Activated T-helper 2 cell treated with anti-CD3 and anti-CD28 coated beads, Interferon-gamma antibody, Interleukin-2, Interleukin-4, amounts not matched to agents 10 μg/mL and 5 μg/mL and 100 μg/mL, durations not matched to agents 14 hours and 24 hours and 36 hours (primary cell): ENCODE data around the gene AURKAIP1. TPM values are rescaled to one million over a fixed set of nuclear protein-coding genes. Genes with fewer than 3 reads are reported as not detected.
A peak's percentile ranks its signal among the peaks of the same experiment; 100 is the strongest.

Experiments used
- DNase-seq: peaks from one replicate; pipeline ENCODE4 v3.0.0; 2021; ENCODE audit warnings: low spot score
- H3K27ac Mint-ChIP-seq: one replicate; pipeline ENCODE4 v1.8.0; 2021; ENCODE audit warnings: mixed read lengths
- H3K27me3 Mint-ChIP-seq: one replicate; pipeline ENCODE4 v1.8.0; 2021; ENCODE audit warnings: low read depth, mixed read lengths
- H3K36me3 Mint-ChIP-seq: one replicate; pipeline ENCODE4 v1.8.0; 2021; ENCODE audit warnings: low read depth, mixed read lengths
- H3K4me1 Mint-ChIP-seq: one replicate; pipeline ENCODE4 v1.8.0; 2021; ENCODE audit warnings: low read depth, mixed read lengths
- H3K4me3 Mint-ChIP-seq: one replicate; pipeline ENCODE4 v1.8.0; 2021; ENCODE audit warnings: low read depth, mild to moderate bottlenecking, moderate library complexity, mixed read lengths
- H3K9me3 Mint-ChIP-seq: one replicate; pipeline ENCODE4 v1.8.0; 2021; ENCODE audit warnings: mixed read lengths
- intact Hi-C: fragments of 100-400 bp; cut with micrococcal nuclease; formaldehyde crosslinking; loops from one replicate; pipeline ENCODE4 v1.15.1; 2023
- total RNA-seq: library from RNA; stranded (reverse); gene quantifications from 2 replicates; pipeline ENCODE4 v1.2.3, GENCODE V29; 2022

Gene AURKAIP1
- total RNA-seq, 1 donor from 2014 or later, result 133 TPM

GRCh38 chr1:1325288-1326074 lies 49.5 kb downstream of the AURKAIP1 start:
- Mint-ChIP-seq H3K4me3 (peak overlapping the region; percentile 71), H3K9me3 (no peaks in the 10 kb centered on the region), H3K27ac (peak overlapping the region; percentile 38), H3K27me3 (no peaks in the 10 kb centered on the region), H3K4me1 (peaks cover 18% of the 10 kb centered on the region), H3K36me3 (peaks cover 19% of the 10 kb centered on the region)
- intact Hi-C loops, result no loop called here
- no peak for DNase-seq

DNA sequence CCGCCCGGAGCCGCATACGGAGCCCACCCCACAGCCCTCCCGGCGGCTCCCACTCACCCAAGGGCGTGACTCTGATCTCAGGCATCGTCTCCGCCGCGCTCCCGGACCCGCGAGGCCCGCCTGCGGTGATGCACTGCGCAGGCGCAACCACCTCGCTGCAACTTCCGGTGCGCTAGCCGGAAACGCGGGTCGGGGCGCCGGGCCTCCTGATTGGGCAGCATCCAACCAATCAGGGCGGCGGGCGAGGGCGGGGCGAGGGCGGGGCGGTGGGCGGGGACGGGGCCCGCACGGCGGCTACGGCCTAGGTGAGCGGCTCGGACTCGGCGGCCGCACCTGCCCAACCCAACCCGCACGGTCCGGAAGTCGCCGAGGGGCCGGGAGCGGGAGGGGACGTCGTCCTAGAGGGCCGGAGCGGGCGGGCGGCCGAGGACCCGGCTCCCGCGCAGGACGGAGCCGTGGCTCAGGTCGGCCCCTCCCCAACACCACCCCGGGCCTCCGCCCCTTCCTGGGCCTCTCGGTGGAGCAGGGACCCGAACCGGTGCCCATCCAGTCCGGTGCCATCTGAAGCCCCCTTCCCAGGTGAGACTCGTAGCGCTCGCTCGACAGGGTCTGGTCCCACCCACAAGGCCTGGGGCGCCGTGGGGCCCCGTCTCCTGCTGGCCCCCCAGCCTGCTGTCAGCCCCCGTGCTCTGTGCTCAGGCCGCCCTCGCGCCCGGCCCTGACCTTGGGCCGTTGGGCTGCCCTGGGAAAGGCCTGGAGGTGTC lies 50.3 kb downstream of the AURKAIP1 start, which contains the start of the genes CPTP and INTS11:
CPTP (plus strand) TSS at position 279 of the 764 bp plus-strand sequence. CDS start 2,109 bp downstream, outside the sequence.
INTS11 (minus strand) TSS at position 137 of the 764 bp plus-strand sequence; CDS start at position 85, 52 bp downstream.
- intact Hi-C loops, result loop anchor here (1.0 kb wide), 1 partner anchor 16 kb away; the partner anchor contains the start of gene PUSL1
- peak; percentile 93 for DNase-seq
- H3K9me3 Mint-ChIP-seq, result no peaks in the 10 kb centered on the region
- peaks cover 20% of the 10 kb centered on the region for H3K36me3 Mint-ChIP-seq
- H3K4me1 Mint-ChIP-seq, result peaks cover 18% of the 10 kb centered on the region
- peak within 1 kb of the TSS; percentile 90 for H3K4me3 Mint-ChIP-seq
- no peaks in the 10 kb centered on the region for H3K27me3 Mint-ChIP-seq
- H3K27ac Mint-ChIP-seq, result peak within 1 kb of the TSS; percentile 87

GRCh38 chr1:1324084-1324523 lies 50.9 kb downstream of the AURKAIP1 start:
- DNase-seq, result no peak
- intact Hi-C loops, result loop anchor here (1.0 kb wide), 1 partner anchor 16 kb away; the partner anchor contains the start of gene PUSL1
- Mint-ChIP-seq H3K4me1 (peaks cover 18% of the 10 kb centered on the region), H3K27ac (no peak overlapping the region), H3K9me3 (no peaks in the 10 kb centered on the region), H3K4me3 (peak overlapping the region; percentile 90), H3K36me3 (peaks cover 24% of the 10 kb centered on the region), H3K27me3 (no peaks in the 10 kb centered on the region)

Other genes starting within 250 kb of the AURKAIP1 start
- gene TTLL10, start 201.3 kb downstream of the AURKAIP1 start, total RNA-seq, result not detected in 2 replicates
- gene TNFRSF18, start 168.6 kb downstream of the AURKAIP1 start, total RNA-seq, result 219 and 231 TPM in 2 replicates
- 441 and 458 TPM in 2 replicates for gene TNFRSF4, start 161.1 kb downstream of the AURKAIP1 start, total RNA-seq
- gene SDF4, start 143.2 kb downstream of the AURKAIP1 start, total RNA-seq, result 161 and 164 TPM in 2 replicates
- 34.6 and 35.8 TPM in 2 replicates for gene B3GALT6, start 143.0 kb downstream of the AURKAIP1 start, total RNA-seq
- 3.5 and 3.7 TPM in 2 replicates for gene C1QTNF12, start 128.5 kb downstream of the AURKAIP1 start, total RNA-seq
- 79.3 and 81.0 TPM in 2 replicates for gene UBE2J2, start 101.4 kb downstream of the AURKAIP1 start, total RNA-seq
- gene SCNN1D, start 94.8 kb downstream of the AURKAIP1 start, total RNA-seq, result 3.5 and 4.1 TPM in 2 replicates
- 43.4 and 50.1 TPM in 2 replicates for gene ACAP3, start 67.3 kb downstream of the AURKAIP1 start, total RNA-seq
- gene PUSL1, start 66.6 kb downstream of the AURKAIP1 start, total RNA-seq, result 31.6 and 31.8 TPM in 2 replicates
- gene INTS11, start 50.5 kb downstream of the AURKAIP1 start, total RNA-seq, result 127 and 138 TPM in 2 replicates
- gene CPTP, start 50.4 kb downstream of the AURKAIP1 start, total RNA-seq, result 12.1 and 13.1 TPM in 2 replicates
- gene TAS1R3, start 43.9 kb downstream of the AURKAIP1 start, total RNA-seq, result 0.32 and 0.44 TPM in 2 replicates
- 53.8 and 60.7 TPM in 2 replicates for gene DVL1, start 25.8 kb downstream of the AURKAIP1 start, total RNA-seq
- 0.21 TPM in 1 of 2 replicates, not detected in the other for gene MXRA8, start 16.7 kb downstream of the AURKAIP1 start, total RNA-seq
- gene CCNL2, start 24.1 kb upstream of the AURKAIP1 start, total RNA-seq, result 123 and 124 TPM in 2 replicates
- 143 and 154 TPM in 2 replicates for gene MRPL20, start 32.1 kb upstream of the AURKAIP1 start, total RNA-seq
- not detected in 2 replicates for gene ANKRD65, start 46.1 kb upstream of the AURKAIP1 start, total RNA-seq
- 4.0 and 4.7 TPM in 2 replicates for gene VWA1, start 60.5 kb upstream of the AURKAIP1 start, total RNA-seq
- 0.53 and 0.62 TPM in 2 replicates for gene ATAD3C, start 74.5 kb upstream of the AURKAIP1 start, total RNA-seq
- 68.0 and 70.9 TPM in 2 replicates for gene ATAD3B, start 96.6 kb upstream of the AURKAIP1 start, total RNA-seq
- 71.5 and 78.5 TPM in 2 replicates for gene ATAD3A, start 137.0 kb upstream of the AURKAIP1 start, total RNA-seq
- 0.25 and 0.48 TPM in 2 replicates for gene TMEM240, start 165.4 kb upstream of the AURKAIP1 start, total RNA-seq
- 121 and 123 TPM in 2 replicates for gene SSU72, start 199.7 kb upstream of the AURKAIP1 start, total RNA-seq
- 10.4 and 11.8 TPM in 2 replicates for gene FNDC10, start 224.9 kb upstream of the AURKAIP1 start, total RNA-seq
- 30.2 and 32.7 TPM in 2 replicates for gene MIB2, start 240.3 kb upstream of the AURKAIP1 start, total RNA-seq